CD4-positive, alpha-beta T cell (primary cell): Measurements from ENCODE around the gene XRCC4. TPM values are rescaled to one million over a fixed set of nuclear protein-coding genes. Genes with fewer than 3 reads are reported as not detected.

ENCODE experiments used
- ATAC-seq: fragments of 200-7000 bp; cut with Tn5 transposase; one replicate; pipeline ENCODE4 v1.10.0; 2022; ENCODE audit warnings: mild to moderate bottlenecking; ENCODE audit not compliant: poor library complexity
- CTCF ChIA-PET: fragments of 350-600 bp; sonication (Branson Sonifier 250); formaldehyde crosslinking; loops from one replicate; lab custom pipeline; 2021; ENCODE audit warnings: antibody characterized with exemption, inconsistent platforms; lab: Charles Lee
- POLR2A ChIA-PET: fragments of 350-600 bp; sonication (Branson Sonifier 250); formaldehyde crosslinking; loops from one replicate; lab custom pipeline; 2021; ENCODE audit warnings: antibody characterized with exemption, inconsistent platforms; lab: Charles Lee
- DNase-seq, 14 experiments: peaks; one replicate each; pipeline ENCODE4 v3.0.0-alpha.2; 2013 to 2020; ENCODE audit warnings: mixed read lengths in 2 of 14
- H3K27ac ChIP-seq, 2 donors: one replicate each; pipeline versions ENCODE4 v1.5.1 to v1.7.0; 2013; ENCODE audit warnings: low read length in 2 of 2, low read depth in 1 of 2, mild to moderate bottlenecking in 1 of 2
- H3K27me3 ChIP-seq, 2 experiments: 1 replicate in 1 of 2; 2 replicates in 1 of 2; pipeline versions ENCODE4 v1.6.1 to v1.7.0; 2013; ENCODE audit warnings: low read length in 2 of 2, control low read depth in 1 of 2, mild to moderate bottlenecking in 1 of 2, moderate library complexity in 1 of 2; ENCODE audit not compliant: insufficient read depth in 2 of 2, control insufficient read depth in 1 of 2
- H3K36me3 ChIP-seq: one replicate; pipeline ENCODE4 v1.6.1; 2013; ENCODE audit warnings: low read length, control low read depth; ENCODE audit not compliant: insufficient read depth
- H3K4me1 ChIP-seq: one replicate; pipeline ENCODE4 v1.6.1; 2013; ENCODE audit warnings: low read length, control low read depth; ENCODE audit not compliant: insufficient read depth
- H3K4me3 ChIP-seq: one replicate; pipeline ENCODE4 v1.5.1; 2013; ENCODE audit warnings: mild to moderate bottlenecking, low read length, moderate library complexity
- H3K9me3 ChIP-seq, 2 experiments: 1 replicate in 1 of 2; 2 replicates in 1 of 2; pipeline versions ENCODE4 v1.6.1 to v1.7.0; 2013; ENCODE audit warnings: low read length in 2 of 2, mild to moderate bottlenecking in 2 of 2, control low read depth in 1 of 2, moderate library complexity in 1 of 2; ENCODE audit not compliant: control insufficient read depth in 1 of 2, insufficient read depth in 1 of 2
- H3K27ac Mint-ChIP-seq: one replicate; pipeline ENCODE4 v1.8.0; 2020; ENCODE audit warnings: mixed read lengths
- H3K27me3 Mint-ChIP-seq: one replicate; pipeline ENCODE4 v1.8.0; 2021; ENCODE audit warnings: mixed read lengths
- H3K36me3 Mint-ChIP-seq: one replicate; pipeline ENCODE4 v1.8.0; 2021; ENCODE audit warnings: low read depth, mixed read lengths
- H3K4me1 Mint-ChIP-seq: one replicate; pipeline ENCODE4 v1.8.0; 2021; ENCODE audit warnings: low read depth, mixed read lengths
- H3K4me3 Mint-ChIP-seq: one replicate; pipeline ENCODE4 v1.8.0; 2020; ENCODE audit warnings: mild to moderate bottlenecking, mixed read lengths
- H3K9me3 Mint-ChIP-seq: one replicate; pipeline ENCODE4 v1.8.0; 2020; ENCODE audit warnings: mixed read lengths
- intact Hi-C, 2 experiments: fragments of 100-400 bp; cut with DNase I in 1 of 2; cut with micrococcal nuclease in 1 of 2; formaldehyde crosslinking; loops; one replicate each; pipeline versions ENCODE4 v1.15.1 to v1.9.0; 2023 to 2025; cut with DNase I, micrococcal nuclease
- total RNA-seq, 174 experiments: library from RNA in 2 of 174; stranded (reverse) in 2 of 174; gene quantifications; one replicate each; pipeline ENCODE4 v1.2.3 and lab custom pipeline; 2021 to 2026
- TF ChIP-seq, protein P1 (sequence below): fragments of 200-600 bp; IDR thresholded peaks from one replicate; pipeline ENCODE4 v1.8.0; 2022; ENCODE audit warnings: antibody characterized with exemption, mild to moderate bottlenecking

Gene XRCC4
- total RNA-seq, 2 experiments from 2014 or later, result 1.8 TPM

DNA sequence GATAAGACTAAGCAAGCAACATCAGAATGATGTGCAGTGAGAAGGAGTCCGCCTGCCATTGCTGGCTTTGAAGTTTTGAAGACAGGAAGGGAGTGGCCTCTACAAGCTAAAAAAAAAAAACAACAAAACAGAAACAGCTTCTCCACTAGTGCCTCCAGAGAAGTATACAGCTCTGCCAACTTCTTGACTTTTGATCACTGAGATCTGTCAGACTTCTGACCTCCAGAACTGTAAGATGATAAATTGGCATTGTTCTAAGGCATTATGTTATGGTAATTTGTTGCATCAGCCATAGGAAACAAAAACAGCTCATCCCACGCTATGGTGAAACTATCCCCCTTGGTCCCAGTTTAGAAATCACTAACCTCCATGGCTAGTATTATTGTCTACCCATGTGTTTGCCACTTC, 263.2 kb downstream of the XRCC4 start:
- intact Hi-C loops, result no loop called here
- Histone ChIP-seq H3K4me3 (no peak overlapping the region), H3K36me3 (no peaks in the 10 kb centered on the region), H3K27ac (peak overlapping the region in 1 of 2 donors; percentile 19), H3K9me3 (no peaks in the 10 kb centered on the region), H3K27me3 (no peaks in the 10 kb centered on the region), H3K4me1 (peaks cover 7% of the 10 kb centered on the region)
- peak overlapping the region; percentile 72 for H3K27ac Mint-ChIP-seq
- no peaks in the 10 kb centered on the region for H3K9me3 Mint-ChIP-seq
- TF ChIP-seq, protein P1, sequence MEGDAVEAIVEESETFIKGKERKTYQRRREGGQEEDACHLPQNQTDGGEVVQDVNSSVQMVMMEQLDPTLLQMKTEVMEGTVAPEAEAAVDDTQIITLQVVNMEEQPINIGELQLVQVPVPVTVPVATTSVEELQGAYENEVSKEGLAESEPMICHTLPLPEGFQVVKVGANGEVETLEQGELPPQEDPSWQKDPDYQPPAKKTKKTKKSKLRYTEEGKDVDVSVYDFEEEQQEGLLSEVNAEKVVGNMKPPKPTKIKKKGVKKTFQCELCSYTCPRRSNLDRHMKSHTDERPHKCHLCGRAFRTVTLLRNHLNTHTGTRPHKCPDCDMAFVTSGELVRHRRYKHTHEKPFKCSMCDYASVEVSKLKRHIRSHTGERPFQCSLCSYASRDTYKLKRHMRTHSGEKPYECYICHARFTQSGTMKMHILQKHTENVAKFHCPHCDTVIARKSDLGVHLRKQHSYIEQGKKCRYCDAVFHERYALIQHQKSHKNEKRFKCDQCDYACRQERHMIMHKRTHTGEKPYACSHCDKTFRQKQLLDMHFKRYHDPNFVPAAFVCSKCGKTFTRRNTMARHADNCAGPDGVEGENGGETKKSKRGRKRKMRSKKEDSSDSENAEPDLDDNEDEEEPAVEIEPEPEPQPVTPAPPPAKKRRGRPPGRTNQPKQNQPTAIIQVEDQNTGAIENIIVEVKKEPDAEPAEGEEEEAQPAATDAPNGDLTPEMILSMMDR, result no peak
- ChIA-PET POLR2A (interaction anchor here (0.6 to 1.1 kb wide), 2 partner anchors 263 to 827 kb away, joined by 3 to 4 read pairs; partner anchors contain the start of genes TMEM167A and XRCC4), CTCF (no interaction called here)
- H3K4me3 Mint-ChIP-seq, result peak overlapping the region; percentile 31
- H3K27me3 Mint-ChIP-seq, result no peaks in the 10 kb centered on the region
- ATAC-seq (peak; percentile 82), DNase-seq (peak in 8 of 14 experiments; percentile 3 to 53 (median 9))
- peaks cover 28% of the 10 kb centered on the region for H3K4me1 Mint-ChIP-seq
- H3K36me3 Mint-ChIP-seq, result no peaks in the 10 kb centered on the region

DNA sequence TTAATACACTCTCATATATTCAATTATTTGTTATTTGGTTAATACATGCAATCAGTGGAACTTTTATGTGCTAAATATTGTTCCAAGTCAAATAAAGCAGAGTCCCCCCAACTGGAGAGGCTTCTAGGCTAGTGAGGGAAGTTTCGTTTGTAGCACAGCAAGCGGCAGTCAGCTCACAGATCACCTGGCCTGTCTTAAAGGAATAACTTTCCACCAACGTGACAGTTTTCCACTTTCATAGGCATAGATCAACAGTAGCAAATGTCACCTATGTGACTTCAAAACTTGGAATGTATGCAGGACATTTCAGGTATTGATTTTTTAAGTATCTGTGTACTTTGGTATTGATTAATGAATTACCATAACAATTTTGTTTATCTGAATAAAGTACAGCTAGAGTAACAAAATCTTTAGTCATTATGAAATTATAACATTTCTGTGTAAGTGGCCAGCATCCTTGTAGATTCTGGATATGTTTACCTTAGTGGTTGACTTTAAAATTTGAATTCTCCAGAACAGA, 264.5 kb downstream of the XRCC4 start:
- intact Hi-C loops, result no loop called here
- Mint-ChIP-seq H3K27me3 (no peaks in the 10 kb centered on the region), H3K4me3 (no peak overlapping the region), H3K4me1 (peaks cover 28% of the 10 kb centered on the region), H3K36me3 (no peaks in the 10 kb centered on the region), H3K9me3 (no peaks in the 10 kb centered on the region), H3K27ac (no peak overlapping the region)
- no peak overlapping the region for H3K27ac ChIP-seq
- no peak for DNase-seq
- no peak overlapping the region for H3K4me3 ChIP-seq
- H3K36me3 ChIP-seq, result no peaks in the 10 kb centered on the region
- no peaks in the 10 kb centered on the region for H3K27me3 ChIP-seq
- no peak for ATAC-seq
- H3K4me1 ChIP-seq, result peaks cover 7% of the 10 kb centered on the region
- peaks cover 0 to 4% of the 10 kb centered on the region in 2 experiments for H3K9me3 ChIP-seq
- ChIA-PET CTCF (no interaction called here), POLR2A (no interaction called here)
- TF ChIP-seq, protein P1, result no peak

DNA sequence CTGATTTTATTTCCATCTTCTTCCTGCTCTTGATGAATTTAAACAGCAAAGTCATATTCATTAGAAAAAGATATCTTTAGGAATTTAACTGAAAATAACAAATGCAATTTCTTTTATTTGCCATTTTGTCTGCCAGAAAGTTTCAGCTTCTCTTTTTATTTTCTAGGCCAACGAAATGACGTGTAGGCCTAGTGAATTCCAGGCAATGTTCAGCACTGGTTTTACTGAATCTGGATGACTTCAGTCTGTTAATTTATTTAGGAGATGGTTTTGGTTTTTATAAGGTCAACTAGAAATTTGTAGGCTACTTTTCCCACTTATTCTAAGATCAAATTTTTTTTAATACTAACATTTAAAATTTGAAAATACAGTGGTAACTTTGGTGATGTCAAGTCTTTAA, 265.1 kb downstream of the XRCC4 start:
- POLR2A ChIA-PET, result no interaction called here
- intact Hi-C loops, result no loop called here
- no peak for ATAC-seq

More for the DNA sequence above, 265.1 kb downstream of the XRCC4 start:
- Histone ChIP-seq H3K4me3 (no peak overlapping the region), H3K27me3 (no peaks in the 10 kb centered on the region), H3K4me1 (peaks cover 7% of the 10 kb centered on the region), H3K9me3 (peaks cover 0 to 10% of the 10 kb centered on the region in 2 experiments), H3K27ac (no peak overlapping the region), H3K36me3 (no peaks in the 10 kb centered on the region)
- Mint-ChIP-seq H3K4me1 (peaks cover 28% of the 10 kb centered on the region), H3K4me3 (no peak overlapping the region), H3K27ac (no peak overlapping the region), H3K27me3 (no peaks in the 10 kb centered on the region), H3K36me3 (peaks cover 5% of the 10 kb centered on the region), H3K9me3 (peaks cover 4% of the 10 kb centered on the region)
- no peak for DNase-seq
- TF ChIP-seq, protein P1, result no peak
- CTCF ChIA-PET, result no interaction called here
